ENCODE measurements around the gene TRAK1. TPM values are rescaled to one million over a fixed set of nuclear protein-coding genes. Genes with fewer than 3 reads are reported as not detected.

TRAK1 gene
- total RNA-seq, 1 donor, result 52.2 TPM

GRCh38 chr3:42096796-42097565 lies 5.8 kb downstream of the TRAK1 start:
- H3K4me3 ChIP-seq (ENCODE audit: low read depth, low read length), result no peak overlapping the region
- no peak for TF ChIP-seq CTCF (IDR thresholded peaks at IDR 0.05; ENCODE audit: insufficient read depth, low read depth, low read length)
- DNase-seq (ENCODE audit: low read depth), result peak; percentile 50

- TF ChIP-seq CTCF (IDR thresholded peaks at IDR 0.05; ENCODE audit: insufficient read depth, low read depth, low read length), result no peak
- H3K4me3 ChIP-seq (ENCODE audit: low read depth, low read length), result no peak overlapping the region
- DNase-seq (ENCODE audit: low read depth), result no peak
These were observed 6.4 kb downstream of the TRAK1 start for GRCh38 chr3:42097566-42097946.

- TF ChIP-seq CTCF (IDR thresholded peaks at IDR 0.05; ENCODE audit: insufficient read depth, low read depth, low read length), result no peak
- no peak for DNase-seq (ENCODE audit: low read depth)
These were observed 7.0 kb downstream of the TRAK1 start for GRCh38 chr3:42098171-42098570.

GRCh38 chr3:42099020-42099765 lies 8.0 kb downstream of the TRAK1 start:
- no peak for TF ChIP-seq CTCF (IDR thresholded peaks at IDR 0.05; ENCODE audit: insufficient read depth, low read depth, low read length)
- no peak overlapping the region for H3K4me3 ChIP-seq (ENCODE audit: low read depth, low read length)
- DNase-seq (ENCODE audit: low read depth), result no peak

More at GRCh38 chr3:42098171-42098570, 7.0 kb downstream of the TRAK1 start:
- no peak overlapping the region for H3K4me3 ChIP-seq (ENCODE audit: low read depth, low read length)

GRCh38 chr3:42101048-42101447 lies 9.9 kb downstream of the TRAK1 start:
- DNase-seq (ENCODE audit: low read depth), result peak; percentile 83
- no peak for TF ChIP-seq CTCF (IDR thresholded peaks at IDR 0.05; ENCODE audit: insufficient read depth, low read depth, low read length)
- no peak overlapping the region for H3K4me3 ChIP-seq (ENCODE audit: low read depth, low read length)

- H3K4me3 ChIP-seq (ENCODE audit: low read depth, low read length), result no peak overlapping the region
- no peak for TF ChIP-seq CTCF (IDR thresholded peaks at IDR 0.05; ENCODE audit: insufficient read depth, low read depth, low read length)
- DNase-seq (ENCODE audit: low read depth), result peak; percentile 42
These were observed 10.3 kb downstream of the TRAK1 start for GRCh38 chr3:42101481-42101880.
